ENCODE data around the gene LHX6. TPM values are rescaled to one million over a fixed set of nuclear protein-coding genes. Genes with fewer than 3 reads are reported as not detected.

Gene LHX6
- polyA plus RNA-seq, 1 experiment: not detected

GRCh38 chr9:122216138-122216797, 12.5 kb downstream of the LHX6 start:
- Histone ChIP-seq H3K36me3 (ENCODE audit: control insufficient read depth, insufficient read depth, low read length) (no peaks in the 10 kb centered on the region), H3K27me3 (ENCODE audit: control insufficient read depth, insufficient read depth, low read length) (peaks cover 80% of the 10 kb centered on the region), H3K4me3 (ENCODE audit: low read depth, low read length) (no peak overlapping the region)
- no peak for DNase-seq (ENCODE audit: low read depth)
- POLR2A ChIA-PET: no interaction called here
- no peak for TF ChIP-seq CTCF (IDR thresholded peaks at IDR 0.05; ENCODE audit: insufficient read depth, low read depth, low read length)
- CTCF ChIA-PET: interaction anchor here (1.0 kb wide), 1 partner anchor 12 kb away, joined by 3 read pairs; no protein-coding TSS in a partner anchor

- Histone ChIP-seq H3K27me3 (ENCODE audit: control insufficient read depth, insufficient read depth, low read length) (peaks cover 75% of the 10 kb centered on the region), H3K36me3 (ENCODE audit: control insufficient read depth, insufficient read depth, low read length) (no peaks in the 10 kb centered on the region), H3K4me3 (ENCODE audit: low read depth, low read length) (no peak overlapping the region)
- ChIA-PET POLR2A (no interaction called here), CTCF (interaction anchor here (1.1 kb wide), 1 partner anchor 10 kb away, joined by 4 read pairs; no protein-coding TSS in a partner anchor)
- DNase-seq (ENCODE audit: low read depth): no peak
- no peak for TF ChIP-seq CTCF (IDR thresholded peaks at IDR 0.05; ENCODE audit: insufficient read depth, low read depth, low read length)
These were observed 13.1 kb downstream of the LHX6 start for GRCh38 chr9:122215663-122216062.

- TF ChIP-seq CTCF (IDR thresholded peaks at IDR 0.05; ENCODE audit: insufficient read depth, low read depth, low read length): no peak
- Histone ChIP-seq H3K36me3 (ENCODE audit: control insufficient read depth, insufficient read depth, low read length) (no peaks in the 10 kb centered on the region), H3K4me3 (ENCODE audit: low read depth, low read length) (no peak overlapping the region), H3K27me3 (ENCODE audit: control insufficient read depth, insufficient read depth, low read length) (peaks cover 64% of the 10 kb centered on the region)
- CTCF ChIA-PET: interaction anchor here (1.0 kb wide), 1 partner anchor 8 kb away, joined by 3 read pairs; no protein-coding TSS in a partner anchor
- DNase-seq (ENCODE audit: low read depth): no peak
- POLR2A ChIA-PET: no interaction called here
These were observed 14.2 kb downstream of the LHX6 start for GRCh38 chr9:122214507-122214906.

- no peak for DNase-seq (ENCODE audit: low read depth)
- H3K27me3 ChIP-seq (ENCODE audit: control insufficient read depth, insufficient read depth, low read length): peaks cover 57% of the 10 kb centered on the region
- POLR2A ChIA-PET: no interaction called here
- no peak for TF ChIP-seq CTCF (IDR thresholded peaks at IDR 0.05; ENCODE audit: insufficient read depth, low read depth, low read length)
- CTCF ChIA-PET: interaction anchor here (1.0 kb wide), 1 partner anchor 9 kb away, joined by 3 read pairs; no protein-coding TSS in a partner anchor
- peak overlapping the region; percentile 20 for H3K4me3 ChIP-seq (ENCODE audit: low read depth, low read length)
- H3K36me3 ChIP-seq (ENCODE audit: control insufficient read depth, insufficient read depth, low read length): no peaks in the 10 kb centered on the region
These were observed 15.0 kb downstream of the LHX6 start for GRCh38 chr9:122213589-122214413.

- no peak for TF ChIP-seq CTCF (IDR thresholded peaks at IDR 0.05; ENCODE audit: insufficient read depth, low read depth, low read length)
- Histone ChIP-seq H3K36me3 (ENCODE audit: control insufficient read depth, insufficient read depth, low read length) (no peaks in the 10 kb centered on the region), H3K4me3 (ENCODE audit: low read depth, low read length) (no peak overlapping the region), H3K27me3 (ENCODE audit: control insufficient read depth, insufficient read depth, low read length) (peaks cover 51% of the 10 kb centered on the region)
- DNase-seq (ENCODE audit: low read depth): no peak
- ChIA-PET CTCF (interaction anchor here (1.0 kb wide), 1 partner anchor 10 kb away, joined by 3 read pairs; no protein-coding TSS in a partner anchor), POLR2A (no interaction called here)
These were observed 15.6 kb downstream of the LHX6 start for GRCh38 chr9:122213102-122213588.

All from BJ (cell line).